ENCODE results near the gene GLIPR2. TPM values are rescaled to one million over a fixed set of nuclear protein-coding genes. Genes with fewer than 3 reads are reported as not detected.
"Not testable (repeated sequence)": the region's sequence is repeated elsewhere in the genome, so short reads cannot be mapped to it uniquely, and the experiment has no call there.

The GLIPR2 gene
- total RNA-seq (2022) (0.96 and 3.1 TPM in 2 replicates), Bru-seq, nascent RNA (percentile 32 among the genes with signal in this experiment), BruChase-seq, experiment 1, labeled RNA remaining after a 6-hour chase (percentile 36 among the genes with signal in this experiment), BruChase-seq, experiment 2, labeled RNA remaining after a 2-hour chase (percentile 31 among the genes with signal in this experiment)
- long read RNA-seq, partial matches to known transcripts, result 1 of 3 reads
- long read RNA-seq, other reads (novel, unspliced or antisense), result 0 of 3 reads

DNA sequence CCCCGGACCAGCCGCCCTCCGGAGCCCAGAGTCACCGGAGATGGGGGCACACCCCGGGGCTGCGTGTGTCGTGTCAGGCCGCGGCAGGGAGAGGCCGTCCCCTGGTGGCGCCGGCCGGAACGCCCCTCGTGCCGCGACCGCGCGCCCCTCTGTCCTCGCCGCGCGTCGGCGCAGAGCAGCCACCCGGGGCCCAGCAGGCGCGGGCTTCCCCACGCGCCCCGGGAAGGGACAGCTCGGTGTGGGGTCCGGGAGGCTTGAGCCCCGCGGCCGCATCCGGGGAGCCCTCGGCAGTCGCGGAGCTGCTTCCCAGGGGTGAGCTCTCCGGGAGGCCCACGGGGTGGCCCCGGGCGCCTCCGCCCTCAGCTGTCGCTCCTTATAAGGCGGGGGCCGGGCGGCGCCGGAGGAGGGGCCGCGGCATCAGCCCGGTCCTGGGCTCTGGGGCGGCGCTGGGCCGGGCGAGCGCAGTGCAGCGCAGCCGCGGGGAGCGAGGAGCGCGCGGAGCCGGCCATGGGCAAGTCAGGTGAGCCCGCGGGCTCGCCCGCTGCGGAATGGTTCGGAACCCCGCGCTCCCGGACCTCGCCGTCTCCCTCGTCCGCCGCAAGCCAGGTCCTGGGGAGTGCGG lies at the start of gene GLIPR2:
GLIPR2 (plus strand) TSS at position 462 of the 622 bp plus-strand sequence; CDS start at position 508, 46 bp downstream.
- peaks cover 28% of the 10 kb centered on the region for H3K27me3 Mint-ChIP-seq (ENCODE audit: insufficient read depth, unreplicated experiment)
- POLR2A ChIA-PET, result interaction anchor here (0.6 to 0.7 kb wide), 2 partner anchors 81 to 248 kb away, joined by 3 to 4 read pairs; no protein-coding TSS in a partner anchor
- no peak within 1 kb of the TSS for H3K27ac Mint-ChIP-seq (ENCODE audit: low read depth, unreplicated experiment)
- no peak for TF ChIP-seq CTCF (IDR thresholded peaks at IDR 0.05; ENCODE audit: unreplicated experiment)
- H3K9me3 Mint-ChIP-seq (ENCODE audit: unreplicated experiment), result no peaks in the 10 kb centered on the region
- intact Hi-C loops (cut with micrococcal nuclease), result no loop called here
- H3K4me3 Mint-ChIP-seq (ENCODE audit: unreplicated experiment), result peak within 1 kb of the TSS; percentile 78
- no peaks in the 10 kb centered on the region for H3K36me3 Mint-ChIP-seq (ENCODE audit: insufficient read depth, unreplicated experiment)
- BruUV-seq (replicated peaks), result no TSS peak
- H3K4me1 Mint-ChIP-seq (ENCODE audit: insufficient read depth, unreplicated experiment), result peaks cover 7% of the 10 kb centered on the region
- CTCF ChIA-PET, result interaction anchor here (0.7 kb wide), 1 partner anchor 11 kb away, joined by 4 read pairs; no protein-coding TSS in a partner anchor
- DNase-seq (ENCODE audit: unreplicated experiment), result peak; percentile 50

- H3K4me3 Mint-ChIP-seq (ENCODE audit: unreplicated experiment); H3K27me3 Mint-ChIP-seq (ENCODE audit: insufficient read depth, unreplicated experiment); H3K27ac Mint-ChIP-seq (ENCODE audit: low read depth, unreplicated experiment); H3K4me1 Mint-ChIP-seq (ENCODE audit: insufficient read depth, unreplicated experiment); DNase-seq (ENCODE audit: unreplicated experiment); BruUV-seq (replicated peaks); H3K9me3 Mint-ChIP-seq (ENCODE audit: unreplicated experiment); H3K36me3 Mint-ChIP-seq (ENCODE audit: insufficient read depth, unreplicated experiment); intact Hi-C loops (cut with micrococcal nuclease): not testable (repeated sequence)
- POLR2A ChIA-PET, result interaction anchor here (1.7 kb wide), 2 partner anchors 12 to 49 kb away, joined by 7 read pairs; no protein-coding TSS in a partner anchor
- CTCF ChIA-PET, result interaction anchor here (0.6 to 3.0 kb wide), 3 partner anchors 16 to 93 kb away, joined by 3 to 18 read pairs (median 4); partner anchors contain the start of gene RECK
Observed at GRCh38 chr9:36087054-36087453, 49.5 kb upstream of the GLIPR2 start.

- H3K4me3 Mint-ChIP-seq (ENCODE audit: unreplicated experiment), result no peak overlapping the region
- ChIA-PET POLR2A (interaction anchor here (0.6 to 1.7 kb wide), 3 partner anchors 50 to 192 kb away, joined by 3 to 7 read pairs (median 3); no protein-coding TSS in a partner anchor), CTCF (interaction anchor here (0.6 to 3.0 kb wide), 4 partner anchors 14 to 361 kb away, joined by 3 to 18 read pairs (median 4); no protein-coding TSS in a partner anchor)
- TF ChIP-seq CTCF (IDR thresholded peaks at IDR 0.05; ENCODE audit: unreplicated experiment), result no peak
- no peaks in the 10 kb centered on the region for H3K4me1 Mint-ChIP-seq (ENCODE audit: insufficient read depth, unreplicated experiment)
- DNase-seq (ENCODE audit: unreplicated experiment), result no peak
- no peak overlapping the region for H3K27ac Mint-ChIP-seq (ENCODE audit: low read depth, unreplicated experiment)
- H3K27me3 Mint-ChIP-seq (ENCODE audit: insufficient read depth, unreplicated experiment), result no peaks in the 10 kb centered on the region
- no TSS peak for BruUV-seq (replicated peaks)
- no peaks in the 10 kb centered on the region for H3K36me3 Mint-ChIP-seq (ENCODE audit: insufficient read depth, unreplicated experiment)
- no peaks in the 10 kb centered on the region for H3K9me3 Mint-ChIP-seq (ENCODE audit: unreplicated experiment)
- intact Hi-C loops (cut with micrococcal nuclease), result no loop called here
Observed at GRCh38 chr9:36088020-36088419, 48.5 kb upstream of the GLIPR2 start.

- H3K4me3 Mint-ChIP-seq (ENCODE audit: unreplicated experiment), result no peak overlapping the region
- H3K27me3 Mint-ChIP-seq (ENCODE audit: insufficient read depth, unreplicated experiment), result no peaks in the 10 kb centered on the region
- no TSS peak for BruUV-seq (replicated peaks)
- H3K36me3 Mint-ChIP-seq (ENCODE audit: insufficient read depth, unreplicated experiment), result no peaks in the 10 kb centered on the region
- no peak overlapping the region for H3K27ac Mint-ChIP-seq (ENCODE audit: low read depth, unreplicated experiment)
- ChIA-PET POLR2A (interaction anchor here (2.0 kb wide), 1 partner anchor 10 kb away, joined by 8 read pairs; no protein-coding TSS in a partner anchor), CTCF (interaction anchor here (0.7 to 2.3 kb wide), 4 partner anchors 11 to 75 kb away, joined by 3 to 13 read pairs (median 4); no protein-coding TSS in a partner anchor)
- no peaks in the 10 kb centered on the region for H3K4me1 Mint-ChIP-seq (ENCODE audit: insufficient read depth, unreplicated experiment)
- peak; percentile 27 for DNase-seq (ENCODE audit: unreplicated experiment)
- intact Hi-C loops (cut with micrococcal nuclease), result no loop called here
- no peaks in the 10 kb centered on the region for H3K9me3 Mint-ChIP-seq (ENCODE audit: unreplicated experiment)
- no peak for TF ChIP-seq CTCF (IDR thresholded peaks at IDR 0.05; ENCODE audit: unreplicated experiment)
Observed at GRCh38 chr9:36091026-36091953, 45.2 kb upstream of the GLIPR2 start.

Measured in MCF 10A (cell line).